Activated T-cell treated with anti-CD3 and anti-CD28 coated beads, Interleukin-2, amount 50 U/mL, for 4 hours (primary cell): ENCODE data around the gene FBXO45. TPM values are rescaled to one million over a fixed set of nuclear protein-coding genes. Genes with fewer than 3 reads are reported as not detected.
"Not testable (repeated sequence)": the region's sequence is repeated elsewhere in the genome, so short reads cannot be mapped to it uniquely, and the experiment has no call there.

ENCODE experiments used
- ATAC-seq, 2 donors: fragments of 200-7000 bp; cut with Tn5 transposase; one replicate each; pipeline ENCODE4 v1.10.0; 2021
- DNase-seq: peaks from one replicate; pipeline ENCODE4 v3.0.0-alpha.2; 2020
- H3K27me3 Mint-ChIP-seq: one replicate; pipeline ENCODE4 v1.8.0; 2021; ENCODE audit warnings: low read depth, mixed read lengths
- H3K36me3 Mint-ChIP-seq: one replicate; pipeline ENCODE4 v1.8.0; 2022; ENCODE audit warnings: mixed read lengths; ENCODE audit not compliant: insufficient read depth
- H3K4me1 Mint-ChIP-seq: one replicate; pipeline ENCODE4 v1.8.0; 2021; ENCODE audit warnings: low read depth, mixed read lengths
- H3K4me3 Mint-ChIP-seq: one replicate; pipeline ENCODE4 v1.8.0; 2021; ENCODE audit warnings: mild to moderate bottlenecking, moderate library complexity, mixed read lengths
- H3K9me3 Mint-ChIP-seq: one replicate; pipeline ENCODE4 v1.8.0; 2021; ENCODE audit warnings: mixed read lengths
- total RNA-seq, 3 donors: library from RNA; stranded (reverse); gene quantifications; one replicate each; pipeline ENCODE4 v1.2.1, GENCODE V29; 2021

The FBXO45 gene
- 10 to 100 TPM; 20.3 to 21.4 (median 21.4) TPM for total RNA-seq

- ATAC-seq, result peak; percentile 94 to 96
- peaks cover 42% of the 10 kb centered on the region for H3K4me1 Mint-ChIP-seq
- peak; percentile 94 for DNase-seq
- H3K36me3 Mint-ChIP-seq, result no peaks in the 10 kb centered on the region
- H3K9me3 Mint-ChIP-seq, result no peaks in the 10 kb centered on the region
- H3K27me3 Mint-ChIP-seq, result no peaks in the 10 kb centered on the region
- H3K4me3 Mint-ChIP-seq, result peak within 1 kb of the TSS; percentile 97
Observed at GRCh38 chr3:196568246-196569002, at the start of gene FBXO45, which contains the start of gene WDR53. Gene FBXO45, plus strand, starts transcription at chr3:196568660. Its CDS starts 325 bp downstream, at chr3:196568985. Gene WDR53, minus strand, starts transcription at chr3:196568554. Its CDS starts 7,079 bp downstream, at chr3:196561475.

GRCh38 chr3:196518966-196519717 lies 49.3 kb upstream of the FBXO45 start:
- H3K9me3 Mint-ChIP-seq, result peaks cover 36% of the 10 kb centered on the region
- DNase-seq (peak; percentile 58), ATAC-seq (peak; percentile 43 to 63)
- no peaks in the 10 kb centered on the region for H3K27me3 Mint-ChIP-seq
- H3K36me3 Mint-ChIP-seq, result peaks cover 2% of the 10 kb centered on the region
- H3K4me1 Mint-ChIP-seq, result no peaks in the 10 kb centered on the region
- H3K4me3 Mint-ChIP-seq, result no peak overlapping the region

- DNase-seq (no peak), ATAC-seq (no peak)
- H3K4me1 Mint-ChIP-seq, result no peaks in the 10 kb centered on the region
- peaks cover 36% of the 10 kb centered on the region for H3K9me3 Mint-ChIP-seq
- H3K27me3 Mint-ChIP-seq, result no peaks in the 10 kb centered on the region
- H3K36me3 Mint-ChIP-seq, result peaks cover 2% of the 10 kb centered on the region
- no peak overlapping the region for H3K4me3 Mint-ChIP-seq
Observed at GRCh38 chr3:196519718-196520082, 48.8 kb upstream of the FBXO45 start.

- not testable (repeated sequence) for ATAC-seq, H3K4me1 Mint-ChIP-seq
Observed at GRCh38 chr3:196521291-196521690, 47.2 kb upstream of the FBXO45 start.

GRCh38 chr3:196523841-196524240 lies 44.6 kb upstream of the FBXO45 start:
- H3K27me3 Mint-ChIP-seq, result no peaks in the 10 kb centered on the region
- no peak overlapping the region for H3K4me3 Mint-ChIP-seq
- ATAC-seq (no peak), DNase-seq (no peak)
- peaks cover 33% of the 10 kb centered on the region for H3K9me3 Mint-ChIP-seq
- peaks cover 2% of the 10 kb centered on the region for H3K36me3 Mint-ChIP-seq
- H3K4me1 Mint-ChIP-seq, result peaks cover 4% of the 10 kb centered on the region

More at GRCh38 chr3:196521291-196521690, 47.2 kb upstream of the FBXO45 start:
- not testable (repeated sequence) for H3K36me3 Mint-ChIP-seq, DNase-seq, H3K27me3 Mint-ChIP-seq, H3K4me3 Mint-ChIP-seq
- peaks cover 36% of the 10 kb centered on the region for H3K9me3 Mint-ChIP-seq

- Mint-ChIP-seq H3K36me3 (peaks cover 2% of the 10 kb centered on the region), H3K4me3 (no peak overlapping the region), H3K4me1 (peaks cover 4% of the 10 kb centered on the region), H3K9me3 (peaks cover 26% of the 10 kb centered on the region), H3K27me3 (no peaks in the 10 kb centered on the region)
- ATAC-seq, result no peak
- no peak for DNase-seq
Observed at GRCh38 chr3:196524527-196524926, 43.9 kb upstream of the FBXO45 start.

- ATAC-seq, result no peak
- H3K9me3 Mint-ChIP-seq, result peaks cover 20% of the 10 kb centered on the region
- no peaks in the 10 kb centered on the region for H3K27me3 Mint-ChIP-seq
- peaks cover 4% of the 10 kb centered on the region for H3K4me1 Mint-ChIP-seq
- no peak overlapping the region for H3K4me3 Mint-ChIP-seq
- peaks cover 2% of the 10 kb centered on the region for H3K36me3 Mint-ChIP-seq
- DNase-seq, result no peak
Observed at GRCh38 chr3:196525141-196525540, 43.3 kb upstream of the FBXO45 start.

- peak; percentile 99 for ATAC-seq
- H3K9me3 Mint-ChIP-seq, result no peaks in the 10 kb centered on the region
- H3K36me3 Mint-ChIP-seq, result no peaks in the 10 kb centered on the region
- peak; percentile 73 for DNase-seq
- H3K4me1 Mint-ChIP-seq, result peaks cover 4% of the 10 kb centered on the region
- peaks cover 3% of the 10 kb centered on the region for H3K27me3 Mint-ChIP-seq
- peak overlapping the region; percentile 71 for H3K4me3 Mint-ChIP-seq
Observed at GRCh38 chr3:196528639-196529233, 39.7 kb upstream of the FBXO45 start.

- Mint-ChIP-seq H3K27me3 (peaks cover 3% of the 10 kb centered on the region), H3K4me3 (no peak overlapping the region), H3K4me1 (peaks cover 4% of the 10 kb centered on the region), H3K9me3 (no peaks in the 10 kb centered on the region), H3K36me3 (no peaks in the 10 kb centered on the region)
- no peak for ATAC-seq
- no peak for DNase-seq
Observed at GRCh38 chr3:196531418-196531817, 37.0 kb upstream of the FBXO45 start.

GRCh38 chr3:196533260-196533681 lies 35.2 kb upstream of the FBXO45 start:
- ATAC-seq (no peak), DNase-seq (no peak)
- peaks cover 3% of the 10 kb centered on the region for H3K27me3 Mint-ChIP-seq
- H3K4me3 Mint-ChIP-seq, result no peak overlapping the region
- H3K9me3 Mint-ChIP-seq, result no peaks in the 10 kb centered on the region
- no peaks in the 10 kb centered on the region for H3K36me3 Mint-ChIP-seq
- no peaks in the 10 kb centered on the region for H3K4me1 Mint-ChIP-seq

- DNase-seq (peak; percentile 70), ATAC-seq (no peak)
- no peaks in the 10 kb centered on the region for H3K36me3 Mint-ChIP-seq
- no peaks in the 10 kb centered on the region for H3K4me1 Mint-ChIP-seq
- no peaks in the 10 kb centered on the region for H3K27me3 Mint-ChIP-seq
- no peak overlapping the region for H3K4me3 Mint-ChIP-seq
- no peaks in the 10 kb centered on the region for H3K9me3 Mint-ChIP-seq
Observed at GRCh38 chr3:196537319-196537984, 31.0 kb upstream of the FBXO45 start.

- Mint-ChIP-seq H3K27me3 (no peaks in the 10 kb centered on the region), H3K4me1 (no peaks in the 10 kb centered on the region), H3K9me3 (no peaks in the 10 kb centered on the region), H3K4me3 (no peak overlapping the region), H3K36me3 (no peaks in the 10 kb centered on the region)
- no peak for ATAC-seq
- DNase-seq, result no peak
Observed at GRCh38 chr3:196541684-196542445, 26.6 kb upstream of the FBXO45 start.

GRCh38 chr3:196544491-196544992 lies 23.9 kb upstream of the FBXO45 start:
- ATAC-seq (no peak), DNase-seq (no peak)
- Mint-ChIP-seq H3K27me3 (peaks cover 2% of the 10 kb centered on the region), H3K9me3 (peaks cover 8% of the 10 kb centered on the region), H3K36me3 (no peaks in the 10 kb centered on the region), H3K4me3 (no peak overlapping the region), H3K4me1 (no peaks in the 10 kb centered on the region)
